Central memory CD8-positive, alpha-beta T cell (primary cell): Measurements from ENCODE around the gene CD2BP2.
"Not testable (repeated sequence)": the region's sequence is repeated elsewhere in the genome, so short reads cannot be mapped to it uniquely, and the experiment has no call there.

Experiments used
- ATAC-seq: fragments of 150-1000 bp; cut with Tn5 transposase; replicated peaks from 2 replicates; pipeline ENCODE4 v1.10.0; 2022; ENCODE audit warnings: mild to moderate bottlenecking, moderate FRiP score, moderate number of reproducible peaks; ENCODE audit not compliant: poor library complexity, severe bottlenecking; ENCODE audit errors: extremely low read depth
- DNase-seq, 2 donors: peaks; one replicate each; pipeline ENCODE4 v3.0.0; 2021; ENCODE audit warnings: low spot score in 2 of 2
- H3K27ac Mint-ChIP-seq: one replicate; pipeline ENCODE4 v1.8.0; 2022; ENCODE audit warnings: low read depth, mild to moderate bottlenecking, moderate library complexity, mixed read lengths
- H3K27me3 Mint-ChIP-seq: one replicate; pipeline ENCODE4 v1.8.0; 2022; ENCODE audit warnings: mixed read lengths
- H3K36me3 Mint-ChIP-seq: one replicate; pipeline ENCODE4 v1.8.0; 2022; ENCODE audit warnings: mild to moderate bottlenecking, moderate library complexity, mixed read lengths; ENCODE audit not compliant: insufficient read depth
- H3K4me1 Mint-ChIP-seq: one replicate; pipeline ENCODE4 v1.8.0; 2022; ENCODE audit warnings: mixed read lengths
- H3K4me3 Mint-ChIP-seq: one replicate; pipeline ENCODE4 v1.8.0; 2022; ENCODE audit warnings: mild to moderate bottlenecking, moderate library complexity, mixed read lengths
- H3K9me3 Mint-ChIP-seq: one replicate; pipeline ENCODE4 v1.8.0; 2022; ENCODE audit warnings: mixed read lengths

The CD2BP2 gene

DNA sequence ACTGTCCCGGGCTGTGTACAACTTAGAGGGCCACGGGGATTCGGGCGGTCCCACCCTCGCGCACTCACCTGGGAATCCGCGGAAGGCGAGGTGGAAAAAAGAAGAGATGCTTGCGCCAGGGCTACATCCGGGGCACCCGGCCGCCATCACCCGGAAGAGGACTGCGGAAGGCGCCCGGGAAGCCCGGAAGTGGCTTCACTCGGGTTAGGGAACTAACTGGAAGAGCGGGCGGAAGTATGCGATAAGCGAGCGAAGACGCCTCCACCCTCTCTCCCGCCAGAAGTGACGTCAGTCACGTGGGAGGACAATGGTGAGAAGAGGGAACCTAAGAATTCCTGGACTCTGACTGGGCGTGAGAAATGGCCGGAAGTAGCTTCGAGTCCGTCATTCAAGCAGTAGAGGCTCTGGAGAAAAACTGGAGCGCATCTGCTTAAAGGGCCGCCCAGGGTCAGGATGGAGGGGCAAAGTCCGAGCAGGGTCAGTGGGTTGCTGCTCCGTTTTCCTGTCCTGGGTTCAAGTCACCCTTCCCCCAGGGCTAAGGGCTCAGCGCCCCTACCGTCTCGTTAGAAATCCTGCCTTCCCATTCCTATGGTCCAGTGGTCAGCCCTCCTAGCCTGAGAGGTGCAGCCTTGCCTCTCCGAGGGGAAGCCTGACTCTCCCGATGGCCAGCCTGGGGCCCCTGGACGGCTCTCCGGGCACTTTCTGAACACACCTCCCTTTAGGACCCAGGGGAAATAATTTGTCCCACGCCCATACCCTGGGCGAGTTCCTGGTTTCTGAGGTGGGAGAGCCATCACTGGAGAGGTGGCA lies at the start of gene CD2BP2:
CD2BP2 (minus strand) TSS at position 165 of the 810 bp plus-strand sequence. CDS start 627 bp downstream, outside the sequence.
- Mint-ChIP-seq H3K27me3 (no peaks in the 10 kb centered on the region), H3K4me1 (peaks cover 60% of the 10 kb centered on the region), H3K9me3 (no peaks in the 10 kb centered on the region), H3K4me3 (peak within 1 kb of the TSS; percentile 97), H3K27ac (peak within 1 kb of the TSS; percentile 97), H3K36me3 (peaks cover 33% of the 10 kb centered on the region)
- ATAC-seq (peak; percentile 83), DNase-seq (peak; percentile 68 to 71)

DNA sequence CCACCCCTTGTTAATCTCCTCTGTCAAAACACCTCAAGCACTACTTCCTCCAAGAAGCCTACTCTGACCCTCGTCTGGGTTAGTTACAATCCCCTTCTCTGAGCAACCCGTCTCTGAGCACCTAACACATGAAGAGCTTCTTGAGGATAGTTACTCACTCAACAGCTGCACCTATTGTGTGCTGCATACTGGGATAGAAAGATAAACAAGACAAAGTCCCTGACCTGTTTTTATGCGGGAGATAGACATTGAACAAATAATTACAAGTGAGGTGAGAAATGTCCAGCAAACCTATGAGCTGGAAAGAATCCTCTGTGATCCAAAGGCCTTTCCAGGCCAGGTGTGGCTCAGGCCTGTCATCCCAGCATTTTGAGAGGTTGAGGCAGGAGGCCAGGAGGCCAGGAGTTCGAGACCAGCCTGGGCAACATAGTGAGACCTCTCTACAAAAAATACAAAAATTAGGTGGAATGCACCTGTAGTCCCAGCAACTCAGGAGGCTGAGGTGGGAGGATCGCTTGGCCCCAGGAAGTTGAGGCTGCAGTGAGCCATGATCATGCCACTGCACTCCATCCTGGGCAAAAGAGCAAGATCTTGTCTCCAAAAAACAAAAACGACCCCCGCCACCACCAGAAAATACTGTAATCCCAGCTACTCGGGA lies 46.8 kb upstream of the CD2BP2 start:
- Mint-ChIP-seq H3K36me3 (peaks cover 7% of the 10 kb centered on the region), H3K4me1 (peaks cover 30% of the 10 kb centered on the region), H3K9me3 (no peaks in the 10 kb centered on the region), H3K27me3 (no peaks in the 10 kb centered on the region), H3K4me3 (peak overlapping the region; percentile 80), H3K27ac (no peak overlapping the region)
- ATAC-seq (no peak), DNase-seq (no peak)

DNA sequence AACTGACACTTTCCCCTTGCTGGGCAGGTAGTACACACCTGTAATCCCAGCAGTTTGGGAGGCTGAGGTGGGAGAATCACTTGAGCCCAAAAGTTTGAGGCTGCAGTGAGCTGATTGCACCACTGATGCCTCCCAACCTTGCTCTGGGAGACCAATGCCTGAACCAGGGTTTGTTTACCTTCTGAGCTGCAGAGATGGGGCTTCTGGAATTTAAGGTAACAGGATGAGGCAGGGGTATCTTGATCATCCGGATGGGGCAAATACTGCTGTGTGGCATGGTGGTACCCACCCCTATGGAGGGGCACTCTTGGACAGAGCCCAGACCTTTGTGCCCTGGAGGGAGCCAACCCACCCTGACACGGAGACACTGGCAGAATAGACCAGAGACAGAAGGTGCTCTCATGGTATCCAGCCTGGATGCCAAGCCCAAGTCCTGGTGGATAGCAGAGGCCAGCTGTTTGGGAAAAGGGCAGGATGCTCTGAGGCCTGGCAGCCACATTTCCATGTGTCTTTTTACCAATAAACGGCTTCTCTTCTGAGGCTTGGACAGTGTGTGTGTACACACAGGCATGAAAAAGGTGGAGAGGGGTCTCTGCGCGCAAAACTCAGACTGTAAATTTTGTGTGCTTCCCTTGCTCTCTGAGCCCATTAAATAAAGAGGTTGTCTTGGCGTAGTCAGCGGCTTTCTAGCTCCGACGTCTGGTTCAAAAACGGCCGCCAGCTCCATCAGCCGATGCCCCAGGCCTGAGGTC lies 44.5 kb upstream of the CD2BP2 start:
- Mint-ChIP-seq H3K36me3 (peaks cover 10% of the 10 kb centered on the region), H3K27ac (peak overlapping the region; percentile 70), H3K27me3 (no peaks in the 10 kb centered on the region), H3K4me1 (peaks cover 44% of the 10 kb centered on the region), H3K9me3 (no peaks in the 10 kb centered on the region), H3K4me3 (peak overlapping the region; percentile 80)
- DNase-seq (no peak), ATAC-seq (no peak)

DNA sequence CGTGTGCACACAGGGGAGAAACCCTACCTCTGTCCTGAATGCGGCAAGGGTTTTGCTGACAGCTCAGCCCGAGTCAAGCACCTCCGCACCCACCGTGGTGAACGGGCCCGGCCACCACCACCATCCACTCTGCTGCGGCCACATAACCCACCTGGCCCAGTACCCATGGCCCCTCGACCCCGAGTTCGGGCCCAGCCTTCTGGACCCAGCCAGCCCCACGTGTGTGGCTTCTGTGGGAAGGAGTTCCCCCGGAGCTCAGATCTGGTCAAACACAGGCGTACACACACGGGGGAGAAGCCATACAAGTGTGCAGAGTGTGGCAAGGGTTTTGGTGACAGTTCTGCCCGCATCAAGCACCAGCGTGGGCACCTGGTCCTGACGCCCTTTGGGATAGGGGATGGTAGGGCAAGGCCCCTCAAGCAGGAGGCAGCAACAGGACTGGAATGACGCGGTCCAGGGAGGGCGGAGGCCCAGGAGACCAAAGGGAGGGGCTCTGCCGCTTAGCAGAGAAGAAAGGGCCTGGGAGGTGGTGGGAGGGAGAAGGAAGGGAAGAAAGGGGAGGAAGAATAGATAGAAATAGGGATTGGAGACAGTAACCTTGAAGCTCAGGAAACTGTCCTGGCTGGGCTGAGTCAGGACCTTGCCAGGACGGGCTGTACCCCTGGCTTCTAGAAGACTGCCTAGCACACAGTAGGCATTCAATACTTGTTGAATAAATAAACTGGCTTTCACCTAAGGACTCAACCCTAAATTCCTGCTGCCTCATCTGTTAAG lies 43.7 kb upstream of the CD2BP2 start:
- DNase-seq (no peak), ATAC-seq (no peak)
- peaks cover 10% of the 10 kb centered on the region for H3K36me3 Mint-ChIP-seq
- no peaks in the 10 kb centered on the region for H3K27me3 Mint-ChIP-seq
- no peaks in the 10 kb centered on the region for H3K9me3 Mint-ChIP-seq
- H3K4me3 Mint-ChIP-seq: peak overlapping the region; percentile 80
- H3K27ac Mint-ChIP-seq: no peak overlapping the region
- H3K4me1 Mint-ChIP-seq: peaks cover 50% of the 10 kb centered on the region

DNA sequence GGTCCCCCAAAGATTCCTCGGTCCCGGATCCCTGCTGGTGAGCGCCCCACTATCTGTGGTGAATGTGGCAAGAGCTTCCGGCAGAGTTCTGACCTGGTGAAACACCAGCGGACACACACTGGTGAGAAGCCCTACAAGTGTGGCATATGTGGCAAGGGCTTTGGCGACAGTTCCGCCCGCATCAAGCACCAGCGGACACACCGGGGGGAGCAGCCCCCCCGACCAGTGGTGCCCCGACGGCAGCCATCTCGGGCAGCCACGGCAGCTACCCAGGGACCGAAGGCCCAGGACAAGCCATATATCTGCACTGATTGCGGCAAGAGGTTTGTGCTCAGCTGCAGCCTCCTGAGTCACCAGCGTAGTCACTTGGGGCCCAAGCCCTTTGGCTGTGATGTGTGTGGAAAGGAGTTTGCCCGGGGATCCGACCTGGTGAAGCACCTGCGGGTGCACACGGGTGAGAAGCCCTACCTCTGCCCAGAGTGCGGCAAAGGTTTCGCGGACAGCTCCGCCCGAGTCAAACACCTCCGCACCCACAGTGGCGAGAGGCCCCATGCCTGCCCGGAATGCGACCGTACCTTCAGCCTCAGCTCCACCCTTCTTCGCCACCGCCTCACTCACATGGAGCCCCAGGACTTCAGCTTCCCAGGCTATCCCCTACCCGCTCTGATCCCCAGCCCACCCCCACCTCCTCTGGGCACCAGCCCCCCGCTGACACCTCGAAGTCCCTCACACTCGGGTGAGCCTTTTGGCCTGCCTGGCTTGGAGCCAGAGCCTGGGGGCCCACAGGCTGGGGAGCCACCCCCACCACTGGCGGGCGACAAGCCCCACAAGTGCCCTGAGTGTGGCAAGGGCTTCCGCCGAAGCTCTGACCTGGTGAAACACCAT lies 42.9 kb upstream of the CD2BP2 start:
- Mint-ChIP-seq H3K27ac (no peak overlapping the region), H3K36me3 (peaks cover 10% of the 10 kb centered on the region), H3K9me3 (no peaks in the 10 kb centered on the region), H3K4me3 (peak overlapping the region; percentile 50), H3K4me1 (peaks cover 50% of the 10 kb centered on the region), H3K27me3 (no peaks in the 10 kb centered on the region)
- no peak for DNase-seq
- no peak for ATAC-seq

DNA sequence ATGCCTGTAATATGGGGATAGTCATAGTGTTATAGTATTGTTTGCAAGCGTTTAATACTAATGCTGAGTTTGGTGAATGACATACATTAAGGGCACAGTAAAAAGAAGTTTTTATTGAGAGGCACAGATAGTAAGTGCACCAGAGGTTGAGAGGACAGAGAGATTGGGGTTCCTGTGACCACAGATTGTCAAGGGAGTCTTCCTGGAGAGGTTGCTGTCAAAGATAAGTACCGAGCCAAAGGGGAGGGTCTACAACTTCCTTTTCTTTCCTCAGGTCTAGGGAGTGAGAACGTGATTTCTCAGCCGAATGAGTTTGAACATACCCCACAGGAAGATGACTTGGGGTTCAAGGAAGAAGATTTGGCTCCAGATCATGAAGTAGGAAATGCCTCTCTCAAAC lies 41.9 kb upstream of the CD2BP2 start:
- DNase-seq (no peak), ATAC-seq (no peak)
- Mint-ChIP-seq H3K9me3 (no peaks in the 10 kb centered on the region), H3K4me3 (peak overlapping the region; percentile 81), H3K4me1 (peaks cover 50% of the 10 kb centered on the region), H3K27me3 (no peaks in the 10 kb centered on the region), H3K27ac (no peak overlapping the region), H3K36me3 (peaks cover 10% of the 10 kb centered on the region)

DNA sequence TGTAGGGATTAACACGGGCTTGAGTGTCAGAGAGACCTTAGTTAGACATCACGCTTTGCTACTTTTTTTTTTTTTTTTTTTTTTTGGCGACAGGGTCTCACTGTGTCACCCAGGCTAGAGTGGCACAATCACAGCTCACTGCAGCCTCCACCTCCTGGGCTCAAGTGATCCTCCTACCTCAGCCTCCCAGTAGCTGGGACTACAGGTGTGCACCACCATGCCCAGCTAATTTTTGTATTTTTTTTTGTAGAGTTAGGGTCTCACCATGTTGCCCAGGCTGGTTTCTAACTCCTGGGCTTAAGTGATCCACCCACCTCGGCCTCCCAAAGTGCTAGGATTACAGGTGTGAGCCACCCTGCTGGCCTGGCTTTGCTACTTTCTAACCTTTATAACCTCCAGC lies 41.5 kb upstream of the CD2BP2 start:
- not testable (repeated sequence) for H3K9me3 Mint-ChIP-seq, ATAC-seq, H3K27me3 Mint-ChIP-seq, DNase-seq
- peaks cover 48% of the 10 kb centered on the region for H3K4me1 Mint-ChIP-seq
- H3K36me3 Mint-ChIP-seq: peaks cover 10% of the 10 kb centered on the region
- H3K27ac Mint-ChIP-seq: peak overlapping the region; percentile 25
- peak overlapping the region; percentile 81 for H3K4me3 Mint-ChIP-seq

DNA sequence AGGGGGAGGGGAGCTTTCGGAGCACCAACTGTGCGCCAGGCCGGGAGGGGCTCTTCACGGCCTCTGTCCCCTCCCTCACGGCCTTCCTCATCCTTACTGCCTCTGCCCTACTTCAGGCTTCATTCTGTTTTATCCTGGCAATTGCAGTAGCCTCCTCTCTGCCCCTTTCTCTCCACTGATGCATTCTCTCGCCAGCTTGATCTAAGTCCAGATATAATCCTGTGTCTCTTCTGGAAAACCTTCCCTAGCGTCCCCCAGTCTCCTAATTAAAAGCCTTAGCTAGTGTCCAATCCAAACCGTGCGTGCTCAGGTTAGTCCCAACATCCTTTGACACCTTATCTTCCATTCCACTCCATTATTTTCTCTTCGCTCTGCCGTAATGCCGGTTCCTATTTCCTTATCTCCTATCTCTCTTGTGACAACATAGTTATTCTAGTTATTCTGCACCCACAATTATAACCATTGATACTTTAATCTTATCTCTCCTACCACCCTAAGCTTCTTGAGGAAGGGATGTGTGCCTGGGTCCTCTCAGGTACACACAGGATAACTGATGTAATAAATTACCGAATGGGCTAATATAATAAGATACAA lies 41.0 kb upstream of the CD2BP2 start:
- H3K4me3 Mint-ChIP-seq: peak overlapping the region; percentile 81
- no peaks in the 10 kb centered on the region for H3K9me3 Mint-ChIP-seq
- ATAC-seq (no peak), DNase-seq (no peak)
- no peaks in the 10 kb centered on the region for H3K27me3 Mint-ChIP-seq
- peak overlapping the region; percentile 25 for H3K27ac Mint-ChIP-seq
- H3K36me3 Mint-ChIP-seq: peaks cover 10% of the 10 kb centered on the region
- peaks cover 42% of the 10 kb centered on the region for H3K4me1 Mint-ChIP-seq

DNA sequence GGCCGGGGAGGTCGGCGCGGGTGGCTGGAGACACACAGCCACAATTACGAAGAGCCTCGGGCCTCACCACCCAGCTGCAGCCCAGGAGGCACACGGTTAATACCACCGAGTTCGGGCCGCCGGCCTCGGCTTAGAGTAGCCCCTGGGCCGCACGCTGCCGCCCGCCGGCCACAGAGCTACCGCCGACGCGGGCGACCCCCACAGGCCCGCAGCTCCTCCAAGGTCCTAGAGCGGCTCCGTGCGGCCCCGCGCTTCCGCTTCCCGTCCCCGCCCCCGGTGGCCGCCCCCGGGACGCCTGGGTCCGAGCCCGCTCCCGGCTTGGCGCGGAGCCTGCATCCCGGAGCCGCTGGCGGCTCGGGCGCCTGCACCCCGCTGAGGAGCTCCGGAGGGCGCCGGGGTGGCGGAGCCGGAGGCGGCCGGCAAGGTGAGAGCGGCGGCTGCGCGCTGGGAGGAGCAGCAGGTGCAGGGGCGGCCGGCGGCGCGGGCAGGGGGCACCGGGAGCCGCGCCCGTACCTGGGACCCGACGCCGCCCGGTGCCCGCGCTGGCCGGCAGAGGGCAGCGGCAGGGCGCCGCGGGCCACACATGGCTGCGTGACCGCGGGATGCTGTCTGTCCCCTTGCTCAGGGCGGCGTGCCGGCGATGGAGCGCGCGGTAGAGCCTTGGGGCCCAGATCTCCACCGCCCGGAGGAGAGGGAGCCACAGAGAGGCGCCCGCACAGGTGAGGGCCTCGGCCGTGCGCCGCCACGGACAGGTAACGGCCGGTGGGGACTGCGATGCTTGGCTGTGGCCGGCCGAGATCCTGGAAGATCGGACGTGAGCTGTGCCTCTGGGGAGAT lies 40.3 kb upstream of the CD2BP2 start, which contains the start of gene ZNF48:
ZNF48 (plus strand) TSS at position 266 of the 837 bp plus-strand sequence; CDS start at position 641, 375 bp downstream.
- no peaks in the 10 kb centered on the region for H3K9me3 Mint-ChIP-seq
- DNase-seq (peak in 1 of 2 donors; percentile 27), ATAC-seq (peak; percentile 66)

DNA sequence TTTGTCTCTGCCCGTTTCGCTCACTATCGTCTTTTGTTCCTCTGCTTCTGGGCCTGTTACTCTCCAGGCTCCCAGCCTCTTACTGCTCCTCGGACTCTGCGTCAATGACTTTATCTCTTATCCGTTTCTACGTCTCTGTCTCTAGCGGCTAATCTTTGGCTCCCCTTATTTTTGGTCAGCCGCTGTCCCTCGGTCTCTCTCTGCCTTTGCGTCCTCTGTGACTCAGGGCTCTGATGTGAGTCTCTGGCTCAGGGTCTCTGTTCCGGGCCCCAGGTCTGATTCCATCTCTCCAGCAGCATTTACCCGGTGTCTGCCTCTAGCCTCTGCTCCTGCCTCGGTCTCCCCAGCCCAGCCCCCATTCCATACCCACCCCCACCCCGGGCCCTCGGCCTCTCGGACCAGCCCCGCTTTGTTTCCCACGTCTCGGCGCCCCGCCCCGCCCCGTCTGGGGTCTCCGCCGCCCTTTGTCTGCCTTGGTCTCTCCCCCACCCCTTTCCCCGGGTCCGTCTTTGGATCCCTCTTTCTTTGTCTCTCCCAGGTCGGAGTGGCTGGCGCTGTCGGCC lies 39.6 kb upstream of the CD2BP2 start:
- Mint-ChIP-seq H3K9me3 (no peaks in the 10 kb centered on the region), H3K4me3 (peak overlapping the region; percentile 81), H3K4me1 (peaks cover 34% of the 10 kb centered on the region), H3K27ac (peak overlapping the region; percentile 86), H3K36me3 (peaks cover 8% of the 10 kb centered on the region), H3K27me3 (no peaks in the 10 kb centered on the region)
- DNase-seq (no peak), ATAC-seq (no peak)

More for the DNA sequence above, 40.3 kb upstream of the CD2BP2 start, which contains the start of gene ZNF48:
- Mint-ChIP-seq H3K4me3 (peak within 1 kb of the TSS; percentile 81), H3K27ac (peak within 1 kb of the TSS; percentile 86), H3K36me3 (peaks cover 8% of the 10 kb centered on the region), H3K4me1 (peaks cover 40% of the 10 kb centered on the region), H3K27me3 (no peaks in the 10 kb centered on the region)
